Activated CD8-positive, alpha-beta memory T cell treated with anti-CD3 and anti-CD28 coated beads, Interleukin-2, amount 50 U/mL, for 48 hours (primary cell): Measurements from ENCODE around the gene ITM2C.

ENCODE experiments used
- DNase-seq: peaks from one replicate; pipeline ENCODE4 v3.0.0-alpha.2; 2020

Gene ITM2C

DNA sequence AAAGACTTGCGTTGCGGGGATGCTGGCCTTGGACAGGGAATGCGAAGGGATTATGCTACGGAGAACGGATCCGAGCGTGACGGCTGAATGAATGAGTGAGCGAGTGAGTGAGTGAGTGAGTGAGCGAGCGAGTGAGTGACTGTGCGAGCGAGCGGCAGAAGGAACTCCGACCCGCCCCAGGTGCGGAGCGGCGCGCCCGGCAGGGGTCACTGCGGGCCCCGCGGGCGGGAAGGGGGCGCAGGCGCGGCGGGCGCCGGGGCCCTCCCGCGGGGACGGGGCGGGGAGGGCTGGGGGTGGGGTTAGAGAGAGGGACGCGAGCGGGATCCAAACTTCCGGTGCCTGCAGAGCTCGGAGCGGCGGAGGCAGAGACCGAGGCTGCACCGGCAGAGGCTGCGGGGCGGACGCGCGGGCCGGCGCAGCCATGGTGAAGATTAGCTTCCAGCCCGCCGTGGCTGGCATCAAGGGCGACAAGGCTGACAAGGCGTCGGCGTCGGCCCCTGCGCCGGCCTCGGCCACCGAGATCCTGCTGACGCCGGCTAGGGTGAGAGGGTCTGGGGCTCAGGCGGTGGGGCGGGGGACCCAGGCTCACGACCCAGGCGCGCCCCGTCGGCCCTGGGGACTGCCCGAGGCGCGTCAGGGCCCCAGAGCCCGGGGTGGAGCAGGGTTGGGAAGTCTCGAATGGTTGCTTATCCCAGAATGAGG lies at the start of gene ITM2C:
Gene ITM2C, plus strand, starts transcription at position 338 of the 702 bp plus-strand sequence. Its CDS starts 84 bp downstream, at position 422.
- peak; percentile 84 for DNase-seq

DNA sequence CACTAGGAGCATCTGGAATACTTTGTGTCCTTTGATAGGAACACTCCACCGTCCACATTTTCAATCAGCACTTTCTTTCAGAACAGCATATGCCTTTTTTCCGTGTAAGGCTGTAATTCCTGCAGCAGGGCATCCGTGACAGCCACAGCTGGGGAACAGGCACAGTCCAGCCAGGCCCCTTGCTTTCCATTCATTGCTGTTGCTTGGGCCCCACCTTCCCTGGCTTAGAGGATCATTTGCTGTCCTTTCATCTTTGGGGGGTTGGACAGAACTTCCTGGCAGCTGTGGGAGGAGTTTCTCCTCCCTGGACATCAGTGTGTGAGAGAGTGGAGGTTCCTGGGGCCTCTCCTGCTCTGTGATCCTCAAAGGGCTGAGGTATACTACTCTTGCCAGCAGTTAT lies 49.7 kb upstream of the ITM2C start:
- DNase-seq: no peak

DNA sequence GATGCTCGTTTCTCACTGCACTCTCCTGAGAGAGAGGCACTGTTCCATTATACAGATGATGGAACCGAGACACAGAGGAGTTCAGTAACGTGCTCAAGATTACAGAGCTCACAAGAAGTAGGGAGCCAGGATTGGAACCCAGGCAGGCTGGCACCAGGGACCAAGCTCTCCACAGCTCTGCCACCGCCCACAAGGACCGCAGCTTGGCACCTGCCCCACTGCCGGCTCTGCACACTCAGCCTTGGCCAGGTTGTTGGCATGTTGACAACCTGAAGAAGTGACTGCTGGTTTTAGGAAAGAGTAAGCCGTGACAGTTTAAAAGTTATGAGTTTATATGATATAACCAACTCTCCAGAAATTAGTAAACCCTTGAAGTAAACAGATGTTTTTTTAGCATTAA lies 48.0 kb upstream of the ITM2C start:
- no peak for DNase-seq

GRCh38 chr2:230819433-230819832 lies 45.3 kb upstream of the ITM2C start:
- no peak for DNase-seq

- no peak for DNase-seq
These were observed 43.3 kb upstream of the ITM2C start for GRCh38 chr2:230821261-230821990.

- DNase-seq: no peak
These were observed 42.7 kb upstream of the ITM2C start for GRCh38 chr2:230821991-230822520.

GRCh38 chr2:230823264-230823964 lies 41.3 kb upstream of the ITM2C start:
- DNase-seq: no peak

DNA sequence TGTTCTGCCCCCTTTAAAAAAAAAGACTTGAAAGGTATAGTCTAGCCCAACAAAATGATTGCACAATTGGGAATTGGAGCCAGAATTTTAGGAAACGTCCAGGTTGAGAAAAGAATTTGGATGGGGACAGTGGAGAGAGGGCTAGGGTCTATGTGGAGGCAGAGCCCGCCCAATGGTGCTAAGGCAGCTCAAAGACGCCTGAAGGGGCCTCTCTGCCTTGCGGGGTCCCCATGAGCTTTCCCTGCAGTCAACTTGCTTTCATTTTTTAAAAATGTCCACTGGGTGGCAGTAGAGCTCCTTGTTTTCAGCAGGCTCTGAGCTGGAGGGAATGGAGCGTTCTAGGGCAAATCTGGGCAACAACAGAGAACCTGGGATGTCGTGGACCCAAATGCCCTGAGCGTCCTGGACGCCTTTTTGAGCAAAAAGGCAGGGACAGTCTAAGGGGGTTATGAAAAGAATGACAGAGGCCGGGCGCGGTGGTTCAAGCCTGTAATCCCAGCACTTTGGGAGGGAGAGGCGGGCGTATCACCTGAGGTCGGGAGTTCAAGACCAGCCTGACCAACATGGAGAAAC lies 40.2 kb upstream of the ITM2C start:
- peak; percentile 68 for DNase-seq

GRCh38 chr2:230825354-230825753 lies 39.4 kb upstream of the ITM2C start:
- DNase-seq: no peak

DNA sequence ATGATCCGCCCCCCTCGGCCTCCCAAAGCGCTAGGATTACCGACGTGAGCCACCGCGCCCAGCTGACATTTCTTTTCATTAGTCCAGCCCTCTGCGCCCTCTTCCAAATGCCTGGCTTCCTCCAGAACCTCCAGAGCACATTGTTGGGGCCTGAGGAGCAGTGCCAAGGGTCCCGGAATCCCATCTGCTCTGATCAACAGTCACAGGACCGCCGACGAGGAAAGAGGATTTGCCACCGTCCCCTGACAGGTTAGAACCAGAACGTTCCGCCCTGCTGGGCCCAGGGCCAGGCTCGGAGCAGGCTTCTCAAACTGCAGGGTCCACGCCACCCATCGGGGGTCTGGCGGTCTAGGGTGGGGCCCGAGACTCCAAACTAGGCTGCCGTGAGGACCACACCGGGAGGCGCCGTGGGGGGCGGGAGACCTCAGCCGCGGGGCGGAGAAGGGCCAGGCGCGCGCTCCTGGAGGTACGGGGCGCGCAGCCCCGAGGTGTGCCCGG lies 36.9 kb upstream of the ITM2C start:
- no peak for DNase-seq

- DNase-seq: no peak
These were observed 36.3 kb upstream of the ITM2C start for GRCh38 chr2:230828272-230828961.

DNA sequence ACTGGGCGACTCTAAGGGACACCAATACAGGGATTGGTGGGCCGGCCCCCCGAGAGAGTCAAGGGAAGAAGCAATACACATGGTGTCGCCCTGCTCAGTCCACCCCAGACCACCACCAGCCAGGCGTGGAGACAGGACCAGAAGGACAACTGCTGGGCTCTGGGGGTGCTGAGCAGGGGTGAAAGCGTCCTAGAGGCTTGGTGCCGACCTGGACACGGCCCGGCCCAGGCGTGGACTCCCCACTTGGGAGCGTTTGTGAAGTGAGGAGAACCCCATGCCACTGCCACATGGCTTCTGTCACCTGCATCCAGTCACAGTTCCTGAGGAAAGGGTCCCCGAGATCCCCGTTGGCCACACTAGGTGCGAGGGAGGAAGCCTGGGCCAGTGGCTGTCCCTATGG lies 35.4 kb upstream of the ITM2C start:
- no peak for DNase-seq

DNA sequence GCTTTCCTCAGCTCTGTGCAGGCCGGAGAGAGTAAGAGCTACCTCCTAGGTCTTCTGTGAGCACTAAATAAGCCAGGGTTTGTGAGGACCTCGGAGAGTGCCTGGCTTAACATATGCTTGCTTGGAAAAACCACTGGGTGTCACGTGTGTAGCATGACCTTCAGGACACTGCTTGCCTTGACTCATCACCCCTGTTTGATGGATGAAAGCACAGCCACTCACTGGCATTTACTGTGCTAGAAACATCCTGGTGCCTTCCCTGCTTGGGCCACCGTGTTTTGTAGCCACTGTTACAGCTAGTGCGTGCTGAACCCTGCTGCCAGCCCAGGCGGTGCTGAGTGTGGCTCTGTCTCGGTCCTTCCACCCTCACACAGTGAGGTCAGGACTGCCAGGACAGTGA lies 34.8 kb upstream of the ITM2C start:
- no peak for DNase-seq

DNA sequence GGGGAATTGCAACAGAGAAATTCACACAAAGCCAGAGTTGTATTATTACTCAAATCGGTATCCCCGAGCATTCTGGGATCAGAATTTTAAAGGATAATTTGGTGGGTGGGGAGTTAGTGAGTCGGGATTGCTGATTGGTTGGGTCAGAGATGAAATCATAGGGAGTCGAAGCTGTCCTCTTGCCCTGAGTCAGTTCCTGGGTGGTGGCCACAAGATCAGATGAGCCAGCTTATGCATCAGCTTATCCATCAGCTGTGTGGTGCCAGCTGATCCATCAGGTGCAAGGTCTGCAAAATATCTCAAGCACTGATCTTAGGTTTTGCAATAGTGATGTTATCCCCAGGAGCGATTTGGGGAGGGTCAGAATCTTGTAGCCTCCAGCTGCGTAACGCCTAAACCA lies 34.3 kb upstream of the ITM2C start:
- DNase-seq: peak; percentile 55

- no peak for DNase-seq
These were observed 24.4 kb upstream of the ITM2C start for GRCh38 chr2:230840301-230840700.

DNA sequence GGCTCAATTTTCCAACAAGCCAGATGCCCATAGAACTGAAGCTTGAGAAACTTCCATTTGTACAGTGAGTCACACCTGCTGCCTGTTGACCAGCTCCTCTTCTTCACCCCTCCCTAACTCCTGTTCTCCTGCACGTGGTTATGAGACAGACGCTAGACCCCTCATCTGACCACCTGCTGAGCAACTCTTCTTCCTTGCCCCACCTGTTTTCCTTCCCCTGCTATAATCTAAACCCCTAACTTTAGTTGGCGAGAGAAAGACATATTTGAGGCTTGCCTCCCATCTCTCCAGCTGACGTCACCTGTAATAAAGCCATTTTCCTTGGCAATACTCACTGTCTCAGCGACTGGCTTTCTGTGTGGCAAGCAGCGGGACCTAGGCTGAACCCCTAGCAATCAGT lies 22.3 kb upstream of the ITM2C start:
- DNase-seq: peak; percentile 18

DNA sequence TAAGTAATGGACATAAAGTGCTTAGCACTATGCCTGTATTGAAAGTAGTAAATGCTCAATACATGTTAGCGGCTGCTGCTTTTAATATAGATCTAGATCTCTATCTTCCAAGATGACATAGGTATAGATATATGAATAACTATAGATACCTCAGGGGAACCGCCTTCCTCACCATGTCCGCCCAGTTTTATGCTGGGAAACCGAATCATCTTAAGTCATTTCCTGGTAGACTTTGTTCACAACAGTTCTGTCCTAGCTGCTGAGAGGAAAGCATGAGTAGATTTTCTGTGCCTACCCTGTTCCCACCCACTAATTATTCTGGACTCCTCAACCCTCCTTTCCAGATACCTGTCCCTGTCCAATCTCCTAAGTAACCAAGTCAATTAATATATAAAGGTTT lies 21.6 kb upstream of the ITM2C start:
- DNase-seq: peak; percentile 42

GRCh38 chr2:230846360-230846759 lies 18.4 kb upstream of the ITM2C start:
- peak; percentile 22 for DNase-seq

- peak; percentile 99 for DNase-seq
These were observed 16.8 kb upstream of the ITM2C start for GRCh38 chr2:230847883-230848388.

DNA sequence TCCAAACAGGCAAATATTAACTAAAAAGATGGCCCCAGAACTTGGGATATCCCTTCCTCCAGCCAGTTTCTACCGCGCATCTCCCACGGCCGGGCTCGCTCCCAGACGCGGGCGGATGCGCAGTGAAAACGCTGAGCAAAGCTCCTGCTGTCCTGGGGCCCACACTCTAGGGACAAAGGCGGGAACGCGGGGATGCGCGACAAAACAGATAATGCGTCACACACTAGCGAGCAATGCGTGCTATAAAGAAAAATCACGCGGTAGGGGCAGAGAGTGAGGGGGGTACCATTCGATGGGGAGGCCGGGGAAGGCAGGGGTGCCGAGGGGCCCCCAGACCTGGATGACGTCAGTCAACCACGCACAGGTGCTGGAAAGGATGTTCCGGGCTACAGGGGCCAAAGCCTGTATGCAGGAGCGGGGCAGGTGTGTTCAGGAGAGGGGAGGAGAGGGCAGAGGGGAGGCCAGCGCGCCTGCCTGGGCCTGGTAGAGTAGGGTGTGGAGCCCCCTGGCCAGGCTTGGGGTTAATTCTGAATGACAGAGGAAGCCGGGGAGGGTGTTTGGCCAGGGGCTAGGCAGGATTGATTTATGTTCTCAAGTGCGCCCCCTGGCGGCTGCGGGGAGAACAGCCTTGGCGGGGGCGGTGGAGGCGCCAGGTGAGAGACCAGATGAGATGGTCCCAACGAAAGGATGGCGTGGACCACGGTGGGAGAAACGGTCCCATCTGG lies 14.9 kb upstream of the ITM2C start:
- peak; percentile 94 for DNase-seq

DNA sequence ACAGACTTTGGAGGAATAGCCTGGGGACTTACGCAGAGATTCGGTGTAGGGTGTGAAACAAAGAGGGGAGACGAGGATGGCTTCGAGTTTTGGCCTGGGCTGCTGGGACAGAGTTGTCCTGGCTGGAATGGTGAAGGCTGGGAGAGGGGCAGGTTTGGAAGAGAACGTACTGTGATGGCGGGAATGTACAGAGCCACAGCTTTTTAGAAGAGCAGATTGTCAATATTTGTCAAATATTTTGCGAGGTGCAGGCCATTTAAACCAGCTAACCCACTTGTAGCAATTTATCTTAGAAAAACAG lies 14.4 kb upstream of the ITM2C start:
- DNase-seq: no peak

DNA sequence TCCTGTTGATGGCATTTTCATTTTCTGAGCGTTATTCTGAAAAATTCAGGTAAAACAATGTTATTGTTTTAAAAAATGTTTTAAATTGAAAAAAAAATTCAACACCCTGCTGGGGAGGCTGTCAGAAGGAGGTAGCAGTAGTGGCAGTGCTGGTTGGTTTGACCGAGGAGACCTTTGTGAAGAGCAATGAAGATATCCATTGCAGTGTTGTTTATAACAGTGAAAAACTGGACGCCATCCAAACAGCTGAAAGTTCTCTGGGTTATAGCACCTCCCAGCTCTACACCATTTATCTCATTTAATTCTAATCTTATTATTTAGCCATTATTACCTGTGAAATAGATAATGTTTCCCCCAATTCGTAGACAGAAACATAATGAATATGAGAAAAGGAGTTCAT lies 12.6 kb upstream of the ITM2C start:
- DNase-seq: no peak
